HEK293 (cell line): Measurements from ENCODE around the gene ATP13A1.

ENCODE experiments used
- CTCF ChIA-PET: fragments of 350-600 bp; formaldehyde crosslinking; extraction: SDS; loops from one replicate; lab custom pipeline; 2021; ENCODE audit warnings: antibody characterized with exemption; lab: Yijun Ruan, JAX
- POLR2A ChIA-PET: fragments of 300-600 bp; formaldehyde crosslinking; extraction: SDS; loops from one replicate; lab custom pipeline; 2020; ENCODE audit warnings: antibody characterized with exemption, inconsistent platforms; lab: Yijun Ruan, JAX
- H3K27ac ChIP-seq: fragments of 200-500 bp; sonication (Bioruptor generic); 2 replicates; pipeline ENCODE4 v1.5.1; 2014; ENCODE audit warnings: low read depth, low read length, control low read depth, inconsistent platforms; ENCODE audit errors: extremely low read depth
- H3K36me3 ChIP-seq, 2 experiments: fragments of 200-500 bp in 1 of 2; sonication (Bioruptor generic) in 1 of 2; 1 replicate in 1 of 2; 2 replicates in 1 of 2; pipeline ENCODE4 v1.5.1; 2014 to 2017; ENCODE audit warnings: inconsistent platforms in 2 of 2, low read length in 2 of 2; ENCODE audit not compliant: control insufficient read depth in 2 of 2, insufficient read depth in 1 of 2
- H3K4me1 ChIP-seq: fragments of 200-500 bp; sonication (Bioruptor generic); 2 replicates; pipeline ENCODE4 v1.5.1; 2014; ENCODE audit warnings: mild to moderate bottlenecking, low read length, inconsistent platforms; ENCODE audit not compliant: control insufficient read depth, insufficient read depth
- H3K4me3 ChIP-seq: 2 replicates; pipeline ENCODE4 v1.5.1; 2011; ENCODE audit warnings: low read depth, mild to moderate bottlenecking, control low read depth, low read length, moderate library complexity
- H3K9me3 ChIP-seq: fragments of 200-500 bp; sonication (Bioruptor generic); 2 replicates; pipeline ENCODE4 v1.5.1; 2014; ENCODE audit warnings: low read depth, low read length, inconsistent platforms; ENCODE audit not compliant: control insufficient read depth, insufficient read depth
- AEBP2 ChIP-seq: fragments of 450-650 bp; formaldehyde crosslinking; IDR thresholded peaks from 2 replicates; pipeline ENCODE4 v1.5.1; 2016; ENCODE audit warnings: missing biosample characterization, missing genetic modification characterization, borderline replicate concordance
- EGR2 ChIP-seq: fragments of 450-650 bp; formaldehyde crosslinking; IDR thresholded peaks from 2 replicates; pipeline ENCODE4 v1.5.1; 2016; ENCODE audit warnings: low read depth, missing biosample characterization, missing genetic modification characterization
- GLIS1 ChIP-seq: fragments of 450-650 bp; formaldehyde crosslinking; IDR thresholded peaks from 2 replicates; pipeline ENCODE4 v1.5.1; 2016; ENCODE audit warnings: missing biosample characterization, missing genetic modification characterization
- KLF1 ChIP-seq: fragments of 450-650 bp; formaldehyde crosslinking; IDR thresholded peaks from 2 replicates; pipeline ENCODE4 v1.5.1; 2016; ENCODE audit warnings: missing biosample characterization, missing genetic modification characterization
- KLF7 ChIP-seq: fragments of 450-650 bp; formaldehyde crosslinking; IDR thresholded peaks from 2 replicates; pipeline ENCODE4 v1.5.1; 2016; ENCODE audit warnings: missing biosample characterization, missing genetic modification characterization, borderline replicate concordance
- KLF8 ChIP-seq: fragments of 450-650 bp; formaldehyde crosslinking; IDR thresholded peaks from 2 replicates; pipeline ENCODE4 v1.5.1; 2016; ENCODE audit warnings: missing biosample characterization, missing genetic modification characterization
- SCRT2 ChIP-seq: fragments of 450-650 bp; formaldehyde crosslinking; IDR thresholded peaks from 2 replicates; pipeline ENCODE4 v1.5.1; 2016; ENCODE audit warnings: missing biosample characterization, missing genetic modification characterization
- TSHZ1 ChIP-seq: fragments of 450-650 bp; formaldehyde crosslinking; IDR thresholded peaks from 2 replicates; pipeline ENCODE4 v1.5.1; 2016; ENCODE audit warnings: missing biosample characterization, missing genetic modification characterization, borderline replicate concordance
- ZBTB26 ChIP-seq: fragments of 450-650 bp; formaldehyde crosslinking; optimal IDR thresholded peaks from 2 replicates; pipeline ENCODE3; 2016; ENCODE audit warnings: missing biosample characterization, mild to moderate bottlenecking, missing genetic modification characterization
- ZBTB48 ChIP-seq: fragments of 450-650 bp; formaldehyde crosslinking; IDR thresholded peaks from 2 replicates; pipeline ENCODE4 v1.5.1; 2016; ENCODE audit warnings: missing biosample characterization, missing genetic modification characterization
- ZFHX2 ChIP-seq: fragments of 450-650 bp; formaldehyde crosslinking; conservative IDR thresholded peaks from 2 replicates; pipeline ENCODE4 v1.5.1; 2016; ENCODE audit warnings: missing biosample characterization, missing genetic modification characterization
- ZNF132 ChIP-seq: fragments of 450-650 bp; formaldehyde crosslinking; IDR thresholded peaks from 2 replicates; pipeline ENCODE4 v1.5.1; 2017; ENCODE audit warnings: missing biosample characterization, missing genetic modification characterization, borderline replicate concordance
- ZNF221 ChIP-seq: fragments of 450-650 bp; formaldehyde crosslinking; IDR thresholded peaks from 2 replicates; pipeline ENCODE4 v1.5.1; 2017; ENCODE audit warnings: missing biosample characterization, missing genetic modification characterization, borderline replicate concordance
- ZNF223 ChIP-seq: fragments of 450-650 bp; formaldehyde crosslinking; IDR thresholded peaks from 2 replicates; pipeline ENCODE4 v1.5.1; 2016; ENCODE audit warnings: missing biosample characterization, missing genetic modification characterization
- ZNF341 ChIP-seq: fragments of 450-650 bp; formaldehyde crosslinking; IDR thresholded peaks from 2 replicates; pipeline ENCODE4; 2016; ENCODE audit warnings: low read depth, missing biosample characterization, missing genetic modification characterization
- ZNF398 ChIP-seq: fragments of 450-650 bp; formaldehyde crosslinking; IDR thresholded peaks from 2 replicates; pipeline ENCODE4 v1.5.1; 2017; ENCODE audit warnings: missing biosample characterization, missing genetic modification characterization
- ZNF549 ChIP-seq: fragments of 450-650 bp; IDR thresholded peaks from 2 replicates; pipeline ENCODE4 v1.5.1; 2018; ENCODE audit warnings: missing biosample characterization, missing genetic modification characterization, mild to moderate bottlenecking, inconsistent platforms, moderate library complexity
- ZNF558 ChIP-seq: fragments of 450-650 bp; formaldehyde crosslinking; IDR thresholded peaks from 2 replicates; pipeline ENCODE4 v1.5.1; 2016; ENCODE audit warnings: missing biosample characterization, missing genetic modification characterization
- ZNF560 ChIP-seq: fragments of 450-650 bp; formaldehyde crosslinking; IDR thresholded peaks from 2 replicates; pipeline ENCODE4 v1.5.1; 2017; ENCODE audit warnings: missing biosample characterization, missing genetic modification characterization, borderline replicate concordance
- ZNF600 ChIP-seq: fragments of 450-650 bp; formaldehyde crosslinking; IDR thresholded peaks from 2 replicates; pipeline ENCODE4 v1.5.1; 2016; ENCODE audit warnings: missing biosample characterization, missing genetic modification characterization
- ZNF701 ChIP-seq: fragments of 450-650 bp; formaldehyde crosslinking; IDR thresholded peaks from 2 replicates; pipeline ENCODE4 v1.5.1; 2016; ENCODE audit warnings: missing biosample characterization, missing genetic modification characterization

The ATP13A1 gene

GRCh38 chr19:19627621-19628500 lies 35.6 kb downstream of the ATP13A1 start, which contains the start of gene LPAR2 (continued):
- TF ChIP-seq ZBTB26 (tag by site-specific recombination) (peak; percentile 43), ZBTB48 (tag by site-specific recombination) (0 out of 2 replicates have a peak, but pooled peaks have one; percentile 36), ZNF549 (tag by site-specific recombination) (no peak), SCRT2 (no peak), EGR2 (tag by site-specific recombination) (0 out of 2 replicates have a peak, but pooled peaks have one; percentile 26), GLIS1 (0 out of 2 replicates have a peak, but pooled peaks have one; percentile 9), ZNF132 (tag by site-specific recombination) (no peak), ZNF560 (tag by site-specific recombination) (no peak), ZNF341 (peak; percentile 62), KLF1 (tag by site-specific recombination) (peak; percentile 54), ZNF600 (peak; percentile 26; the same call in 1 of the 2 replicates), ZNF398 (tag by site-specific recombination) (peak; percentile 27; the same call in 1 of the 2 replicates), ZNF558 (tag by site-specific recombination) (no peak), KLF8 (tag by site-specific recombination) (peak; percentile 33; the same call in 1 of the 2 replicates), ZNF701 (tag by site-specific recombination) (no peak)

- H3K27ac ChIP-seq: peak overlapping the region; percentile 49; the same call in 1 of the 2 replicates
- no peak for TF ChIP-seq ZNF221
- TF ChIP-seq ZFHX2 (tag by site-specific recombination): 0 out of 2 replicates have a peak, but pooled peaks have one; percentile 10
- no peak overlapping the region for H3K4me3 ChIP-seq
- POLR2A ChIA-PET: interaction anchor here (0.7 kb wide), 1 partner anchor 105 kb away, joined by 3 read pairs; no protein-coding TSS in a partner anchor
- peaks cover 0 to 5% of the 10 kb centered on the region in 2 experiments; a peak in 2 of 3 replicates for H3K36me3 ChIP-seq
- H3K4me1 ChIP-seq: no peaks in the 10 kb centered on the region
- no peaks in the 10 kb centered on the region for H3K9me3 ChIP-seq
- CTCF ChIA-PET: interaction anchor here (0.7 kb wide), 1 partner anchor 15 kb away, joined by 3 read pairs; no protein-coding TSS in a partner anchor
Measured at GRCh38 chr19:19626516-19627472, 36.7 kb downstream of the ATP13A1 start.

- H3K4me1 ChIP-seq: no peaks in the 10 kb centered on the region
- TF ChIP-seq AEBP2 (tag by site-specific recombination): no peak
- no peak for TF ChIP-seq KLF7 (tag by site-specific recombination)
- TF ChIP-seq ZNF549 (tag by site-specific recombination): no peak
- no peak for TF ChIP-seq TSHZ1 (tag by site-specific recombination)
- TF ChIP-seq ZNF223 (tag by site-specific recombination): no peak
- H3K27ac ChIP-seq: no peak overlapping the region
- ChIA-PET POLR2A (no interaction called here), CTCF (interaction anchor here (0.6 kb wide), 1 partner anchor 19 kb away, joined by 3 read pairs; no protein-coding TSS in a partner anchor)
- no peak overlapping the region for H3K4me3 ChIP-seq
- H3K9me3 ChIP-seq: no peaks in the 10 kb centered on the region
- H3K36me3 ChIP-seq: no peaks in the 10 kb centered on the region; a peak in 1 of 3 replicates
Measured at GRCh38 chr19:19624032-19624570, 39.4 kb downstream of the ATP13A1 start.
